Measurements from ENCODE around the gene IWS1. TPM values are rescaled to one million over a fixed set of nuclear protein-coding genes. Genes with fewer than 3 reads are reported as not detected.

Gene IWS1
- total RNA-seq, 2 experiments from 2014 or later: 52.3 to 53.7 TPM

DNA sequence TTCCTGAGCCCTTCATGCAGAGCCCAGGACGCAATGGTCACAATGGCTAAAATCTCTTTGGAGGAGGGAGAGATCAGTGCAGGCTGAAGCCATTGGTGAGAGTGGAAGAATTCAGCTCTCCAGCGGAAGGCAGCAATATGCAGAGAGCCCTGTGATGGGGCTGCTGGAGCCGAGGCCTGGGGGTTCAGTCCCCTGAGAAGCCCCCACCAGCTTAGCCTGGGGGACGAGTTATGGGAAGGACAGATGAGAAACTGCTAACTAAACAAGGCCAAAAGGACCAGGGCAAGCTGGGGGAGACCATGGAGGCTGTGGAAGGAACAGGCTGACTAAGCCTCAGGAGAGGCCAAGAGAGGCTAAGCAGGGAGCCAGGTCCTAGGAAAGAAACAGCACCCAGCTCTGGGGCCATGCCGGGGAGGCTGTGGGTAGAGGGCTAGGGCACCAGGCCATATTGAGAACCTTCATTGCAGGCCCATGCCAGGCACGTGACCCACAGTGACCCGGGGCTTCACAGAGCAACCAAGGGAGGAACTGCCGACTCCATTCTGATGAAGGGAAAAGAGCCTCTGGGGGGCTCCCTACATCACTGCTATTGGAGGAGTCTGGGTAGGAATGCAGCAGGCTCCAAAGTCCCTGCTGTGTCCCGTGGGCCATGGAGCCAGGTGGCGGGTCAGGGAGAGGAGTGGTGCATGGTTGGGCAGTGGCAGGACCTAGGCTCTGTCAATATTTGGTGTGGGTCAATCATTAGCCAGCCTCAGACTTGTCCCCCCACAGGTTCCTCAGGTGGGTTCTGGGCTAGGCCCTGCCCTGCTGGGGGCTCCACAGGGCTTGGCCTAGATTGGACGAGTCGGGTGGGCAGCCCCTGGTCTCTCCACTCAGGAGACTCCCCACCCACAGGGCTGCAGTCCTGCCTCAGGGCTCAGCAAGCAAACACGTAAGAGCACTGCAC, 88.2 kb downstream of the IWS1 start:
- no peak overlapping the region for H3K4me3 Mint-ChIP-seq
- TF ChIP-seq, protein P1, sequence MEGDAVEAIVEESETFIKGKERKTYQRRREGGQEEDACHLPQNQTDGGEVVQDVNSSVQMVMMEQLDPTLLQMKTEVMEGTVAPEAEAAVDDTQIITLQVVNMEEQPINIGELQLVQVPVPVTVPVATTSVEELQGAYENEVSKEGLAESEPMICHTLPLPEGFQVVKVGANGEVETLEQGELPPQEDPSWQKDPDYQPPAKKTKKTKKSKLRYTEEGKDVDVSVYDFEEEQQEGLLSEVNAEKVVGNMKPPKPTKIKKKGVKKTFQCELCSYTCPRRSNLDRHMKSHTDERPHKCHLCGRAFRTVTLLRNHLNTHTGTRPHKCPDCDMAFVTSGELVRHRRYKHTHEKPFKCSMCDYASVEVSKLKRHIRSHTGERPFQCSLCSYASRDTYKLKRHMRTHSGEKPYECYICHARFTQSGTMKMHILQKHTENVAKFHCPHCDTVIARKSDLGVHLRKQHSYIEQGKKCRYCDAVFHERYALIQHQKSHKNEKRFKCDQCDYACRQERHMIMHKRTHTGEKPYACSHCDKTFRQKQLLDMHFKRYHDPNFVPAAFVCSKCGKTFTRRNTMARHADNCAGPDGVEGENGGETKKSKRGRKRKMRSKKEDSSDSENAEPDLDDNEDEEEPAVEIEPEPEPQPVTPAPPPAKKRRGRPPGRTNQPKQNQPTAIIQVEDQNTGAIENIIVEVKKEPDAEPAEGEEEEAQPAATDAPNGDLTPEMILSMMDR (IDR thresholded peaks at IDR 0.05): no peak
- H3K9me3 Mint-ChIP-seq: peaks cover 2% of the 10 kb centered on the region
- POLR2A ChIA-PET: no interaction called here
- no peak overlapping the region for H3K27ac Mint-ChIP-seq
- no peak for ATAC-seq
- CTCF ChIA-PET: interaction anchor here (1.3 kb wide), 1 partner anchor 8 kb away, joined by 3 read pairs; no protein-coding TSS in a partner anchor
- DNase-seq: no peak
- H3K4me1 Mint-ChIP-seq (ENCODE audit: low read depth): no peaks in the 10 kb centered on the region
- H3K27me3 Mint-ChIP-seq: no peaks in the 10 kb centered on the region
- intact Hi-C loops (cut with micrococcal nuclease): no loop called here
- no peaks in the 10 kb centered on the region for H3K36me3 Mint-ChIP-seq (ENCODE audit: low read depth)

DNA sequence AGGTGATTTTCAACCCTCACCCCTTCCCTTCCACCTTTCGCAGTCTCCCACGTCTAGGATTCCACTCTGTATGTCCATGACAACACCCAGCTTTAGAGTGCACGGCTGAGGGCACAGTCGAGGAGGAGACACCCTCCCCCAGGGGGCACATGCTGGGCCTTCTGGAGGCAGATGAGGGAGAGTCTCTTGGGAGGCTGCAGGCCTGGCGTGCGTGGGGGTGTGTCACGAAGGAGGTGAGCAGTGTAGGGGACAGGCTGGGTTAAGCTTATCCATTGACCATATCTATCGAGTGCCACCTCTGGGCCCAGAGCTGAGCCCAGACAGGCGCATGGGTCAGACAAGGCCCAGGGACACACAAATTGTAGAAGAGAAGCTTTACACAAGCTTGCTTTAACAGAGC, 89.2 kb downstream of the IWS1 start:
- ChIA-PET CTCF (interaction anchor here (0.7 to 1.3 kb wide), 3 partner anchors 9 to 13 kb away, joined by 3 read pairs; no protein-coding TSS in a partner anchor), POLR2A (no interaction called here)
- Mint-ChIP-seq H3K27me3 (no peaks in the 10 kb centered on the region), H3K27ac (no peak overlapping the region), H3K4me1 (ENCODE audit: low read depth) (no peaks in the 10 kb centered on the region), H3K9me3 (peaks cover under 1% of the 10 kb centered on the region), H3K36me3 (ENCODE audit: low read depth) (no peaks in the 10 kb centered on the region), H3K4me3 (no peak overlapping the region)
- DNase-seq (no peak), ATAC-seq (no peak)
- TF ChIP-seq, protein P1 (IDR thresholded peaks at IDR 0.05): no peak
- intact Hi-C loops (cut with micrococcal nuclease): no loop called here

DNA sequence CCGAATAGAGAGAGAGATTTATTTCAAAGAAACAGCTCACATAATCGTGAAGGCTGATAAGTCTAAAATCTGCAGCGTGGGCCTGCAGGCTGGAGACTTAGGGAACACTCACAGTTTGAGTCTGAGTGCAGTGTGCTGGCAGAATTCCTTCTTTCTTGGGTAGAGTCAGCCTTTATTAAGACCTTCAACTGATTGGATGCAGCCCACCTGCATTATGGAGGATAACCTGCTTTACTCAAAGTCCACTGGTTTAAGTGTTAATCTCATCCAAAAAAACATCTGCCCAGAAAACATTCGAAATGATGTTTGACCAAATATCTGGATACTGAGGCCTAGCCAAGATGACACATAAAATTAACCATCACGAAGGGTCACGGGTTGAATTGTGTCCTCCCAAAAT, 91.8 kb downstream of the IWS1 start:
- Mint-ChIP-seq H3K9me3 (no peaks in the 10 kb centered on the region), H3K27me3 (no peaks in the 10 kb centered on the region), H3K27ac (no peak overlapping the region), H3K4me1 (ENCODE audit: low read depth) (no peaks in the 10 kb centered on the region), H3K36me3 (ENCODE audit: low read depth) (no peaks in the 10 kb centered on the region), H3K4me3 (no peak overlapping the region)
- intact Hi-C loops (cut with micrococcal nuclease): no loop called here
- TF ChIP-seq, protein P1 (IDR thresholded peaks at IDR 0.05): no peak
- POLR2A ChIA-PET: no interaction called here
- CTCF ChIA-PET: no interaction called here
- DNase-seq (no peak), ATAC-seq (no peak)

DNA sequence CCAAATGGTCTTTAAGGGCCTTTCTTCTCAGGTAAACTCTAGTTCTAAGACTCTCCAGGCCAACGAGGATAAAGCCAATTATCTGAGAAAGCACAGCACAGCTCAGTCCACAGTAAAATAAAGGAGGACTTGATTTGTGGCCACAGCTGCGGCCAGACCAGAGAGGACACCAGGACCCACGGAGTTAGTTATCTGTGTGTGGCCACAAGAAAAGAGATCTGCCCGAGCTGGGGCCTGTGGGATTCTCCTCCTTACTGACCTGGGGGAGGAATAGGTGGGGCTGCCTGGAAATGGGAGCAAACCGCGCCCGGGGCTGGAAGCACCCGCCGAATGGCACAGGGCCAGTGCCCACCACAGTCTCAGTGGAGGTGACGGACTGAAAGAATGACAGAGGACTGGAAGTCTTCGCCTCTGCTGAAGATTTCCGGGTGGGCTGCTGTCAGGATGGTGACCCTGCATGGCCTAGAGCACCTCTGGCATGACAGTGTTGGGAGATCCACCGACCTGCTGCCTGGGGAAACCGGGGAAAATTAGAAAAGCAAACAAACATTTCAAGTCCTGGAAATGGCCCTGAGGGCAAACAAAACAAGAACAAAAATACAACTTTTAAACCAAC, 94.8 kb downstream of the IWS1 start:
- Mint-ChIP-seq H3K27ac (no peak overlapping the region), H3K4me3 (no peak overlapping the region), H3K36me3 (ENCODE audit: low read depth) (no peaks in the 10 kb centered on the region), H3K9me3 (no peaks in the 10 kb centered on the region), H3K27me3 (no peaks in the 10 kb centered on the region), H3K4me1 (ENCODE audit: low read depth) (no peaks in the 10 kb centered on the region)
- TF ChIP-seq, protein P1 (IDR thresholded peaks at IDR 0.05): no peak
- DNase-seq: no peak
- no peak for ATAC-seq
- POLR2A ChIA-PET: no interaction called here
- CTCF ChIA-PET: no interaction called here
- intact Hi-C loops (cut with micrococcal nuclease): no loop called here

Other genes with a start within 250 kb of the IWS1 start
- gene ERCC3, start 232.3 kb downstream of the IWS1 start, total RNA-seq: 10 to 100 TPM; 43.7 to 43.9 TPM
- 10 to 100 TPM; 54.7 to 55.5 TPM for gene MAP3K2, start 138.5 kb downstream of the IWS1 start, total RNA-seq
- not detected for gene PROC, start 108.1 kb downstream of the IWS1 start, total RNA-seq
- gene MYO7B, start 9.2 kb upstream of the IWS1 start, total RNA-seq: 1 to 10 TPM in 1 of 2 experiments, under 1 TPM in 1; 0.65 to 1.2 TPM
- gene GPR17, start 119.7 kb upstream of the IWS1 start, total RNA-seq: not detected
- gene LIMS2, start 149.0 kb upstream of the IWS1 start, total RNA-seq: 10 to 100 TPM; 22.1 to 23.6 TPM
- gene SFT2D3, start 175.0 kb upstream of the IWS1 start, total RNA-seq: 1 to 10 TPM; 3.9 to 4.4 TPM